ENCODE data around the gene MLLT6.
"Not testable (repeated sequence)": the region's sequence is repeated elsewhere in the genome, so short reads cannot be mapped to it uniquely, and the experiment has no call there.

DNA sequence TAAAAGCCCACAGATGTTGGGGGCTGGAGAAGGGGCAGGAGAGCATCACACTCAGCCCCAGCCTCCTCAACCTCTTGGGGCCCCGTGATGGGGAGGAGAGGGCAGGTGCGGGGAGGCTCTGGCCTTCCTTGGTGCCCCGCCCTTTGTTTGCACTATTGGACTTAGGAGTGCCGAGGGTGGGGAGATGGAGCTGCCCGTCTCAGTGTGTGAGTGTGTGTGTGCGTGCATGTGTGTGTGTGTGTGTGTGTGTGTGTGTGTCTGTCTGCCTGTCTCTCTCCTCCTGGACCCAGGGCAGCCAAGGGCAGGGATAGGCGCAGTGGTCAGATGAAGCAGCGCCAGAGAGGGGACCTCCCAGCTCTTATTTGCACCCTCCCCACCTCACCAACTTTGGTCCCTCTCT, 21.1 kb downstream of the MLLT6 start:
- not testable (repeated sequence) for TF ChIP-seq CBX8 (IDR thresholded peaks at IDR 0.05); CHD2 (IDR thresholded peaks at IDR 0.05; ENCODE audit: low read length, partially characterized antibody); TP53 (CRISPR knock-in tag; IDR thresholded peaks at IDR 0.05); ESRRA (IDR thresholded peaks at IDR 0.05; ENCODE audit: borderline replicate concordance, low read length)
- TF ChIP-seq, protein P1, sequence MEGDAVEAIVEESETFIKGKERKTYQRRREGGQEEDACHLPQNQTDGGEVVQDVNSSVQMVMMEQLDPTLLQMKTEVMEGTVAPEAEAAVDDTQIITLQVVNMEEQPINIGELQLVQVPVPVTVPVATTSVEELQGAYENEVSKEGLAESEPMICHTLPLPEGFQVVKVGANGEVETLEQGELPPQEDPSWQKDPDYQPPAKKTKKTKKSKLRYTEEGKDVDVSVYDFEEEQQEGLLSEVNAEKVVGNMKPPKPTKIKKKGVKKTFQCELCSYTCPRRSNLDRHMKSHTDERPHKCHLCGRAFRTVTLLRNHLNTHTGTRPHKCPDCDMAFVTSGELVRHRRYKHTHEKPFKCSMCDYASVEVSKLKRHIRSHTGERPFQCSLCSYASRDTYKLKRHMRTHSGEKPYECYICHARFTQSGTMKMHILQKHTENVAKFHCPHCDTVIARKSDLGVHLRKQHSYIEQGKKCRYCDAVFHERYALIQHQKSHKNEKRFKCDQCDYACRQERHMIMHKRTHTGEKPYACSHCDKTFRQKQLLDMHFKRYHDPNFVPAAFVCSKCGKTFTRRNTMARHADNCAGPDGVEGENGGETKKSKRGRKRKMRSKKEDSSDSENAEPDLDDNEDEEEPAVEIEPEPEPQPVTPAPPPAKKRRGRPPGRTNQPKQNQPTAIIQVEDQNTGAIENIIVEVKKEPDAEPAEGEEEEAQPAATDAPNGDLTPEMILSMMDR (IDR thresholded peaks at IDR 0.05): not testable (repeated sequence)

All from A549 (cell line).